Measurements from ENCODE around the gene LIMK2.
"Not testable (repeated sequence)": the region's sequence is repeated elsewhere in the genome, so short reads cannot be mapped to it uniquely, and the experiment has no call there.

The LIMK2 gene

GRCh38 chr22:31239771-31240370, 27.8 kb downstream of the LIMK2 start:
- no peak for TF ChIP-seq CTCF (IDR thresholded peaks at IDR 0.05; ENCODE audit: insufficient read depth, low read depth, low read length, missing control alignments)
- H3K4me3 ChIP-seq (ENCODE audit: low read depth, low read length): no peak overlapping the region
- no peak for DNase-seq (ENCODE audit: low read depth)

- no peak for DNase-seq (ENCODE audit: low read depth)
- no peak overlapping the region for H3K4me3 ChIP-seq (ENCODE audit: low read depth, low read length)
- TF ChIP-seq CTCF (IDR thresholded peaks at IDR 0.05; ENCODE audit: insufficient read depth, low read depth, low read length, missing control alignments): no peak
Observed at GRCh38 chr22:31241200-31241599, 29.1 kb downstream of the LIMK2 start.

- DNase-seq (ENCODE audit: low read depth): no peak
- no peak overlapping the region for H3K4me3 ChIP-seq (ENCODE audit: low read depth, low read length)
- TF ChIP-seq CTCF (IDR thresholded peaks at IDR 0.05; ENCODE audit: insufficient read depth, low read depth, low read length, missing control alignments): no peak
Observed at GRCh38 chr22:31241936-31242335, 29.8 kb downstream of the LIMK2 start.

GRCh38 chr22:31243339-31244045, 31.4 kb downstream of the LIMK2 start:
- no peak for DNase-seq (ENCODE audit: low read depth)
- no peak overlapping the region for H3K4me3 ChIP-seq (ENCODE audit: low read depth, low read length)
- TF ChIP-seq CTCF (IDR thresholded peaks at IDR 0.05; ENCODE audit: insufficient read depth, low read depth, low read length, missing control alignments): no peak

- no peak for DNase-seq (ENCODE audit: low read depth)
Observed at GRCh38 chr22:31244046-31244942, 32.2 kb downstream of the LIMK2 start.

GRCh38 chr22:31244943-31245451, 32.9 kb downstream of the LIMK2 start:
- TF ChIP-seq CTCF (IDR thresholded peaks at IDR 0.05; ENCODE audit: insufficient read depth, low read depth, low read length, missing control alignments): no peak
- DNase-seq (ENCODE audit: low read depth): no peak
- no peak overlapping the region for H3K4me3 ChIP-seq (ENCODE audit: low read depth, low read length)

More at GRCh38 chr22:31244046-31244942, 32.2 kb downstream of the LIMK2 start:
- TF ChIP-seq CTCF (IDR thresholded peaks at IDR 0.05; ENCODE audit: insufficient read depth, low read depth, low read length, missing control alignments): no peak
- no peak overlapping the region for H3K4me3 ChIP-seq (ENCODE audit: low read depth, low read length)

GRCh38 chr22:31245998-31246397, 33.9 kb downstream of the LIMK2 start:
- not testable (repeated sequence) for DNase-seq (ENCODE audit: low read depth); H3K4me3 ChIP-seq (ENCODE audit: low read depth, low read length)

All from GM12865 (cell line).